GM12878 (cell line): ENCODE measurements around the gene STK38. TPM values are rescaled to one million over a fixed set of nuclear protein-coding genes. Genes with fewer than 3 reads are reported as not detected.

Source experiments
- ATAC-seq: fragments of 200-7000 bp; cut with Tn5 transposase; 3 replicates; pipeline ENCODE4 v1.9.1; 2020; ENCODE audit warnings: mild to moderate bottlenecking, moderate library complexity
- BruUV-seq: library from RNA; stranded (reverse); fragments of 400-500 nt; replicated peaks from 2 replicates; lab custom pipeline; 2021; lab: Mats Ljungman, UMichigan
- CTCF ChIA-PET: fragments of 300-600 bp; sonication (Branson Sonifier 250); formaldehyde crosslinking; extraction: SDS; loops from one replicate; lab custom pipeline; 2021; ENCODE audit warnings: inconsistent platforms; lab: Yijun Ruan, JAX
- POLR2A ChIA-PET: fragments of 350-600 bp; formaldehyde crosslinking; extraction: SDS; loops from one replicate; lab custom pipeline; 2021; ENCODE audit warnings: inconsistent platforms; lab: Charles Lee
- RAD21 ChIA-PET: fragments of 300-600 bp; sonication (Branson Sonifier 250); formaldehyde crosslinking; loops from one replicate; lab custom pipeline; 2023; ENCODE audit warnings: antibody characterized with exemption; ENCODE audit not compliant: unreplicated experiment; lab: Charles Lee
- SMC1A ChIA-PET: fragments of 300-600 bp; sonication (Branson Sonifier 250); formaldehyde crosslinking; loops from one replicate; lab custom pipeline; 2023; ENCODE audit not compliant: unreplicated experiment, uncharacterized antibody; lab: Charles Lee
- DNase-seq: peaks from one replicate; pipeline ENCODE4 v3.0.0-alpha.2; 2011; ENCODE audit warnings: low read depth, low spot score
- FAIRE-seq: peaks from 3 replicates; lab custom pipeline; 2011; peaks lifted over from hg19 to GRCh38; lab: Jason Lieb, UNC
- H2AFZ ChIP-seq: 2 replicates; pipeline ENCODE4 v1.6.0; 2011; ENCODE audit warnings: low read depth, low read length, control low read depth; ENCODE audit not compliant: control insufficient read depth
- H3K27ac ChIP-seq: 2 replicates; pipeline ENCODE4 v1.5.1; 2011; ENCODE audit warnings: control low read depth; ENCODE audit not compliant: control insufficient read depth, insufficient read depth
- H3K27me3 ChIP-seq, 2 experiments: replicated peaks in 1 of 2; 2 replicates each; pipeline versions ENCODE4 v1.6.0 to v1.6.1; 2011; ENCODE audit warnings: low read length in 1 of 2; ENCODE audit not compliant: control insufficient read depth in 2 of 2, insufficient read depth in 2 of 2
- H3K36me3 ChIP-seq, 2 experiments: 2 replicates each; pipeline ENCODE4 v1.5.1; 2011; ENCODE audit warnings: low read length in 1 of 2; ENCODE audit not compliant: control insufficient read depth in 2 of 2, insufficient read depth in 2 of 2
- H3K4me1 ChIP-seq: 2 replicates; pipeline ENCODE4 v1.6.1; 2011; ENCODE audit warnings: mild to moderate bottlenecking, low read length, moderate library complexity, mixed read lengths; ENCODE audit not compliant: control insufficient read depth, insufficient read depth
- H3K4me2 ChIP-seq: 2 replicates; pipeline ENCODE4 v1.6.0; 2011; ENCODE audit warnings: control low read depth; ENCODE audit not compliant: control insufficient read depth, insufficient read depth
- H3K4me3 ChIP-seq: fragments of 200-600 bp; sonication (generic); 2 replicates; pipeline ENCODE4 v1.5.1; 2016
- H3K79me2 ChIP-seq: 2 replicates; pipeline ENCODE4 v1.6.0; 2011; ENCODE audit warnings: low read length; ENCODE audit not compliant: control insufficient read depth, insufficient read depth
- H3K9ac ChIP-seq: 2 replicates; pipeline ENCODE4 v1.8.0; 2011; ENCODE audit warnings: low read length, control low read depth, mixed read lengths; ENCODE audit not compliant: control insufficient read depth, insufficient read depth
- H3K9me3 ChIP-seq: replicated peaks from 3 replicates; pipeline ENCODE4 v1.5.1; 2011; ENCODE audit warnings: mild to moderate bottlenecking, low read length; ENCODE audit not compliant: control insufficient read depth, insufficient read depth
- H4K20me1 ChIP-seq: 2 replicates; pipeline ENCODE4 v1.6.0; 2011; ENCODE audit not compliant: control insufficient read depth, insufficient read depth
- MEF2B ChIP-seq: fragments of 450-650 bp; IDR thresholded peaks from 2 replicates; pipeline ENCODE4 v1.6.1; 2018; ENCODE audit warnings: mild to moderate bottlenecking, moderate library complexity; ENCODE audit not compliant: partially characterized antibody, poor library complexity, severe bottlenecking
- PAX5 ChIP-seq: IDR thresholded peaks from 2 replicates; pipeline ENCODE4 v1.6.1; 2011; ENCODE audit warnings: low read depth, low read length, borderline replicate concordance
- SMARCA5 ChIP-seq: fragments of 450-650 bp; IDR thresholded peaks from 2 replicates; pipeline ENCODE4 v1.6.1; 2017; ENCODE audit warnings: mild to moderate bottlenecking
- WGBS: methylation state at CpG from one replicate; pipeline ENCODE4 v1.1.6; 2016; ENCODE audit warnings: low lambda C conversion rate; ENCODE audit not compliant: insufficient replicate concordance, insufficient coverage; ENCODE audit errors: missing lambda C conversion rate; 5-methylcytosine and 5-hydroxymethylcytosine counted together
- in situ Hi-C: fragments of 300-500 bp; cut with MboI; formaldehyde crosslinking; loops from 9 replicates; pipeline ENCODE4 v1.14.3; 2018; ENCODE audit warnings: mixed read lengths
- intact Hi-C: fragments of 100-400 bp; cut with micrococcal nuclease; formaldehyde crosslinking; loops from one replicate; pipeline ENCODE4 v1.14.2; 2022; ENCODE audit not compliant: unreplicated experiment
- polyA plus RNA-seq, 11 experiments: library from polyadenylated mRNA; depleted of rRNA in 4 of 11; unstranded in 6 of 11; stranded (reverse) in 5 of 11; fragments of >200 nt; fragmentation: Nextera tagmentation in 4 of 11; fragmentation: Illumina TruSeq in 1 of 11; extraction: Ambion mirVana in 4 of 11; extraction: Trizol in 1 of 11; gene quantifications; 1 replicate in 1 of 11; 2 replicates in 10 of 11; pipeline versions ENCODE4 v1.2.1 to v1.2.3, GENCODE V29; 2011 to 2016; ENCODE audit warnings: inconsistent platforms in 2 of 11, missing spikeins in 2 of 11, low read depth in 1 of 11
- total RNA-seq, 4 experiments: library from RNA; depleted of rRNA in 3 of 4; stranded (reverse); fragments of >200 nt in 3 of 4; fragmentation: Illumina TruSeq in 1 of 4; extraction: Trizol in 1 of 4; gene quantifications; 2 replicates each; pipeline versions ENCODE4 v1.2.1 to v1.2.3, GENCODE V29; 2013 to 2021
- TF ChIP-seq, protein P1 (sequence below): fragments of 450-650 bp; IDR thresholded peaks from 2 replicates; pipeline ENCODE4 v1.6.1; 2017; ENCODE audit warnings: antibody characterized with exemption, mild to moderate bottlenecking, moderate library complexity
- TF ChIP-seq, protein P2 (sequence below): fragments of 450-650 bp; IDR thresholded peaks from 2 replicates; pipeline ENCODE4 v1.6.1; 2014; ENCODE audit warnings: mild to moderate bottlenecking

The STK38 gene
- total and polyA plus RNA-seq, 10 of the 15 experiments (the other 5 are each of a cell fraction or from before 2014, with no cell fraction given): 4.1 to 18.7 (median 13.6) TPM

DNA sequence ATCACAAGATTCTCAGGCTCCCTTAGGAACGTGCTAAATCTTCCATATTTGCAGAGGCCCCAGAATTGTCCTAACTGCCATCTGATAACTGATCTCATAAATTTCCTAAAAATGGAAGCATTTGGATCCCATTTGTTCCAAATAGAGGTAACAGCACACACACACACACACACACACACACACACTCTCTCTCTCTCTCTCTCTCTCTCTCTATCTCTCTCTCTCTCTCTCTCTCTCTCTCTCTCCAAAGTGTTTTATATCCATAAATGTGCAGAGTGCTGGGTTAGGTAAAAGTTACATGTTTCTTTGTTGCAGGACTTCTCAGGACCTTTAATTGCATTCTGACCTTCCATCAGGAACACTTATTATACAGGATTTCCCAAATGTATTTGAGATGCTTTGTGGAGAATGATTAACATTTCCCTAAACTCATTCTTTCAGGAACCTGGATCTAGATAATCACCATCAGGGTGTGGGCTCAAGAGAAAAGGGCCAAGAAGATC lies 8.5 kb upstream of the STK38 start (continued):
- TF ChIP-seq, protein P1, sequence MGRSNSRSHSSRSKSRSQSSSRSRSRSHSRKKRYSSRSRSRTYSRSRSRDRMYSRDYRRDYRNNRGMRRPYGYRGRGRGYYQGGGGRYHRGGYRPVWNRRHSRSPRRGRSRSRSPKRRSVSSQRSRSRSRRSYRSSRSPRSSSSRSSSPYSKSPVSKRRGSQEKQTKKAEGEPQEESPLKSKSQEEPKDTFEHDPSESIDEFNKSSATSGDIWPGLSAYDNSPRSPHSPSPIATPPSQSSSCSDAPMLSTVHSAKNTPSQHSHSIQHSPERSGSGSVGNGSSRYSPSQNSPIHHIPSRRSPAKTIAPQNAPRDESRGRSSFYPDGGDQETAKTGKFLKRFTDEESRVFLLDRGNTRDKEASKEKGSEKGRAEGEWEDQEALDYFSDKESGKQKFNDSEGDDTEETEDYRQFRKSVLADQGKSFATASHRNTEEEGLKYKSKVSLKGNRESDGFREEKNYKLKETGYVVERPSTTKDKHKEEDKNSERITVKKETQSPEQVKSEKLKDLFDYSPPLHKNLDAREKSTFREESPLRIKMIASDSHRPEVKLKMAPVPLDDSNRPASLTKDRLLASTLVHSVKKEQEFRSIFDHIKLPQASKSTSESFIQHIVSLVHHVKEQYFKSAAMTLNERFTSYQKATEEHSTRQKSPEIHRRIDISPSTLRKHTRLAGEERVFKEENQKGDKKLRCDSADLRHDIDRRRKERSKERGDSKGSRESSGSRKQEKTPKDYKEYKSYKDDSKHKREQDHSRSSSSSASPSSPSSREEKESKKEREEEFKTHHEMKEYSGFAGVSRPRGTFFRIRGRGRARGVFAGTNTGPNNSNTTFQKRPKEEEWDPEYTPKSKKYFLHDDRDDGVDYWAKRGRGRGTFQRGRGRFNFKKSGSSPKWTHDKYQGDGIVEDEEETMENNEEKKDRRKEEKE: no peak
- no peak for TF ChIP-seq SMARCA5
- TF ChIP-seq MEF2B: no peak

DNA sequence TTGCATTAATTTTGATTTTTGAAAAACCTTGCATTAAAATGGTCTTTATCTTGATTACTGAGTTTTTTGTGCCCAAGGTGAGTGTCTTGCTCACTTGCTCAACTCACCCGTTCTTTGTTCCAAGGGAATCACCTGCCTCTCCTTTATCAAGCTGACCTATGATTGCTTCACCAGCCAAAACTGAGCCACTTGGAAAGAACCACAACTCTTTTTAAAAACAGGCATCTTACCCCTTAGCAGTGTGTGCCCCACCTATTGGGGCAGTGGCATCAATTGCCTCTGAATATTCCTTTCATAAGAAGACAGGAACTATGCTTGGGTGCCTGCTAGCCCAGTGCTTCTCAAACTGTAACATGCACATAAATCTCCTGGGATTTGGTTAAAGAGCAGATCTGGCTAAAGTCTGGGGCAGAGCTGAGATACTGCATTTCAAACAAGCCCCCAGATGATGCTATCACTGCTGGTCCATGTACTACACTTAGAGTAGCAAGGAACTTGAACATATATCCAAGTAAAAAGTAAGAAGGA lies 3.3 kb upstream of the STK38 start:
- peaks cover 17% of the 10 kb centered on the region for H3K79me2 ChIP-seq
- ATAC-seq: no peak
- H3K9me3 ChIP-seq: no peaks in the 10 kb centered on the region
- SMC1A ChIA-PET: interaction anchor here (0.5 to 1.3 kb wide), 3 partner anchors 9 to 110 kb away, joined by 3 to 7 read pairs (median 3); no protein-coding TSS in a partner anchor
- POLR2A ChIA-PET: no interaction called here
- no peak overlapping the region for H3K9ac ChIP-seq
- CTCF ChIA-PET: interaction anchor here (0.8 to 1.1 kb wide), 2 partner anchors 9 to 29 kb away, joined by 3 read pairs; no protein-coding TSS in a partner anchor
- H2AFZ ChIP-seq: no peak overlapping the region
- in situ Hi-C loops: no loop called here
- H3K27ac ChIP-seq: no peak overlapping the region
- H3K27me3 ChIP-seq: no peaks in the 10 kb centered on the region
- no peaks in the 10 kb centered on the region for H4K20me1 ChIP-seq
- intact Hi-C loops: no loop called here
- 50% methylated on average over 1 of the region's 1 CpG for WGBS
- H3K4me1 ChIP-seq: peaks cover 7% of the 10 kb centered on the region; the same call in 1 of the 2 replicates
- H3K4me2 ChIP-seq: no peak overlapping the region
- no peak overlapping the region for H3K4me3 ChIP-seq
- TF ChIP-seq, protein P2, sequence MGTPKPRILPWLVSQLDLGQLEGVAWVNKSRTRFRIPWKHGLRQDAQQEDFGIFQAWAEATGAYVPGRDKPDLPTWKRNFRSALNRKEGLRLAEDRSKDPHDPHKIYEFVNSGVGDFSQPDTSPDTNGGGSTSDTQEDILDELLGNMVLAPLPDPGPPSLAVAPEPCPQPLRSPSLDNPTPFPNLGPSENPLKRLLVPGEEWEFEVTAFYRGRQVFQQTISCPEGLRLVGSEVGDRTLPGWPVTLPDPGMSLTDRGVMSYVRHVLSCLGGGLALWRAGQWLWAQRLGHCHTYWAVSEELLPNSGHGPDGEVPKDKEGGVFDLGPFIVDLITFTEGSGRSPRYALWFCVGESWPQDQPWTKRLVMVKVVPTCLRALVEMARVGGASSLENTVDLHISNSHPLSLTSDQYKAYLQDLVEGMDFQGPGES: no peak
- TF ChIP-seq MEF2B (peak; percentile 39), PAX5 (peak; percentile 63; the same call in 1 of the 2 replicates)
- no peak for FAIRE-seq
- DNase-seq: no peak
- no peaks in the 10 kb centered on the region for H3K36me3 ChIP-seq
- no TSS peak for BruUV-seq
- RAD21 ChIA-PET: no interaction called here
